Colonic mucosa (tissue), 4 donors: ENCODE data around the gene MYO16. TPM values are rescaled to one million over a fixed set of nuclear protein-coding genes. Genes with fewer than 3 reads are reported as not detected.

ENCODE experiments used
- DNase-seq: peaks from one replicate; pipeline ENCODE4 v3.0.0-alpha.2; 2020
- H3K27ac ChIP-seq: fragments of 200-600 bp; one replicate; pipeline ENCODE4 v1.8.0; 2021
- H3K27me3 ChIP-seq: fragments of 200-600 bp; one replicate; pipeline ENCODE4 v1.8.0; 2021
- H3K36me3 ChIP-seq: fragments of 200-600 bp; one replicate; pipeline ENCODE4 v1.8.0; 2021
- H3K4me1 ChIP-seq: fragments of 200-600 bp; one replicate; pipeline ENCODE4 v1.8.0; 2021; ENCODE audit warnings: mild to moderate bottlenecking
- H3K4me3 ChIP-seq: fragments of 200-600 bp; one replicate; pipeline ENCODE4 v1.8.0; 2021
- H3K9ac ChIP-seq, 2 donors: one replicate each; pipeline ENCODE4 v1.7.0; 2013; ENCODE audit warnings: control low read depth in 2 of 2, low read depth in 2 of 2, low read length in 2 of 2
- H3K9me3 ChIP-seq: fragments of 200-600 bp; one replicate; pipeline ENCODE4 v1.8.0; 2021
- CTCF ChIP-seq: fragments of 200-600 bp; IDR thresholded peaks from one replicate; pipeline ENCODE4 v1.8.0; 2022; ENCODE audit warnings: antibody characterized with exemption, mild to moderate bottlenecking
- intact Hi-C: fragments of 100-400 bp; cut with DNase I; formaldehyde crosslinking; loops from one replicate; pipeline ENCODE4 v1.14.1; 2022
- total RNA-seq, 2 donors: library from RNA; stranded (reverse); fragmentation: NEBNext Ultra II Directional in 1 of 2; extraction: Animal tissue kit (Norgen Biotek cat#: 25700) in 1 of 2; gene quantifications; one replicate each; pipeline ENCODE4 v1.2.1, GENCODE V29; 2021
- donor health status: healthy.
- donor health status: DM: no; HTN: no; CAD: no.
- donor health status: DM: no; HTN: no; CAD: no.

Gene MYO16
- total RNA-seq, 2 donors from 2014 or later: 0.05 TPM; not detected in 1

GRCh38 chr13:108961542-108962125 lies 332.2 kb downstream of the MYO16 start:
- Histone ChIP-seq H3K4me3 (no peak overlapping the region), H3K9ac (no peak overlapping the region), H3K36me3 (no peaks in the 10 kb centered on the region), H3K27me3 (no peaks in the 10 kb centered on the region), H3K27ac (no peak overlapping the region), H3K4me1 (no peaks in the 10 kb centered on the region), H3K9me3 (no peaks in the 10 kb centered on the region)
- intact Hi-C loops: loop anchor here (5.0 to 10.0 kb wide), 3 partner anchors 831 to 1453 kb away; no protein-coding TSS in a partner anchor
- no peak for DNase-seq
- TF ChIP-seq CTCF: peak; percentile 85

DNA sequence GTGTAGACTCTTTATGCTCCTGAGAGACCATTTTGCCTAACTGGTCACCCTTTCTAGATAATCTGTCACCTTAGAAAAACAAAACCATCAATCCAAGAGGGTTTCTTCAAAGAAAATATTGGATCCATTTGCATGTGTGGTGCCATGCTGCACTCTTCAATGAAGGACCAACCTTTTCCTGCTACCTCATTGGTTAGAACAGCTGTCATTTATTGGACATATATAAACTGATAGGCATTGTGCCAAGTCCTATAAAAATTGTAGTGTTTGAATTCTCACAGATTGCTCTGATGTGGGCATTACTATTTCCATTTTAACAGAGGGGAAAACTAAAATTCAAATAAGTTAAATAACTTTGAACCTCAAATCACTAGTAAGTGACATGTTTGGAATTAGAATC lies 333.2 kb downstream of the MYO16 start:
- H3K4me3 ChIP-seq: no peak overlapping the region
- no peaks in the 10 kb centered on the region for H3K27me3 ChIP-seq
- H3K36me3 ChIP-seq: no peaks in the 10 kb centered on the region
- no peaks in the 10 kb centered on the region for H3K9me3 ChIP-seq
- H3K27ac ChIP-seq: no peak overlapping the region
- H3K4me1 ChIP-seq: no peaks in the 10 kb centered on the region
- no peak for TF ChIP-seq CTCF
- intact Hi-C loops: loop anchor here (5.0 to 10.0 kb wide), 3 partner anchors 830 to 1452 kb away; no protein-coding TSS in a partner anchor
- DNase-seq: no peak
- no peak overlapping the region for H3K9ac ChIP-seq

DNA sequence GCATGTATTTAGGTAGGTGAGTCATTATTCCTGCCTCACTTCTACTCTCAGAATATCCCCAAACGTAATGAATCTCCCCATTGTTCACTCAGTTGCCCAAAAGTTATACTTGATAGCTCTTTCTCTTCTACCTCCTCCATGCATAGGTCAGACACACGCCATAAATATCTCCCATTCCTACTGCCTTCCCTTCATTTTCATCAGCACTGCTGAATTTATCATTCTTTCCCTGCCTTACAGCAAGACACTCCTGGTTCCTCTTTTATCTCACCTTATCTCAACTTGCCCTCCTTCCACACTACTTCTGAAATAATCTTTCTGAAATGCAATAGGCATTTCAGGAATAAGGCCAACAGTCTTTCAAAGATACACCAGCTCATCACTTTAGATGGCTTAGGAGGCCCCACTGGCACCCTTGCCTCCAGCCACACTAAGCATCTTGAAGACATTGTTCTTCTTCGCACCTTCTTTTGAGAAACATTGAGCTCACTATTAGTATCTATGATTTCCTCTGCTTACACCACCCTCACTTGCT lies 333.9 kb downstream of the MYO16 start:
- H3K36me3 ChIP-seq: no peaks in the 10 kb centered on the region
- no peaks in the 10 kb centered on the region for H3K4me1 ChIP-seq
- H3K9ac ChIP-seq: no peak overlapping the region
- no peak overlapping the region for H3K27ac ChIP-seq
- TF ChIP-seq CTCF: no peak
- DNase-seq: no peak
- no peaks in the 10 kb centered on the region for H3K9me3 ChIP-seq
- H3K4me3 ChIP-seq: no peak overlapping the region
- intact Hi-C loops: loop anchor here (5.0 to 10.0 kb wide), 3 partner anchors 829 to 1451 kb away; no protein-coding TSS in a partner anchor
- H3K27me3 ChIP-seq: no peaks in the 10 kb centered on the region

DNA sequence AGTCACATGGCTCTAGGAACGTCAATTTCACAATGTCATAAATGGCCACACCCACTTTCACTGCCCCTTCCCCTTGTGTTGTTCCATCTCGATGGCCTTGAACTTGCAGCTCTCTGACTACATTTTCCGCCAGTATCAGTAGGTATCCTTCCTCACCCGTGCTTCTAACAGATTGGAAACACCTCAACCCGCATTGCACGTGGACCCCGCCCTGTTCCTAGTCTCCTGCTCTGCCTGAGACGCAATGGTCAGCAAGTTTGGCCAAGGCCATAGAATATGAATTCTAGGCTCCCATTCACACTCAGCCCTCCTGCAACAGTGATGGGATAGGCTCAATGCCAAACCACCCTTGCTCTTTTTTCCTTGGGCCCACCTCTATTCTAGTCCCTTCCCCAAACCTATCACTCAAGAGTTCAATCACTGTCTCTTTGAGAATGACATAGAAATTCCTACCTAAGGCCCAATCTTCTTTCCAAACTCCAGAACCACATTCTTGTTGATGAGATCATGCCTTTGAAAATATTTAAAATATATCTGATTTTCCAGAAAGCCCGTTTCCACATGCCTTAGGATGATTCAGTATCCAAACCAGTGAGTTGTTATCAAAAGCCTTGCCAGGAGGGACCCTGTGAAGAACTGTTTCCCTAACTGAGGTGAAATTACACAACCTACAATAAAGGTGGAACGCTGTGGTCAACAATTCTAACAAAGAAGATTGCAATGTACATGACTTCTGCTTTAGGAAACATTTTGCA lies 334.6 kb downstream of the MYO16 start:
- Histone ChIP-seq H3K9ac (no peak overlapping the region), H3K27me3 (no peaks in the 10 kb centered on the region), H3K27ac (no peak overlapping the region), H3K4me3 (no peak overlapping the region), H3K36me3 (no peaks in the 10 kb centered on the region), H3K4me1 (no peaks in the 10 kb centered on the region), H3K9me3 (no peaks in the 10 kb centered on the region)
- intact Hi-C loops: loop anchor here (5.0 to 10.0 kb wide), 3 partner anchors 828 to 1451 kb away; no protein-coding TSS in a partner anchor
- DNase-seq: no peak
- no peak for TF ChIP-seq CTCF

GRCh38 chr13:108964606-108965005 lies 335.2 kb downstream of the MYO16 start:
- TF ChIP-seq CTCF: no peak
- H3K4me1 ChIP-seq: no peaks in the 10 kb centered on the region

More at GRCh38 chr13:108964606-108965005, 335.2 kb downstream of the MYO16 start:
- no peak for DNase-seq
- H3K36me3 ChIP-seq: no peaks in the 10 kb centered on the region
- H3K9ac ChIP-seq: no peak overlapping the region
- H3K27me3 ChIP-seq: no peaks in the 10 kb centered on the region
- intact Hi-C loops: loop anchor here (5.0 to 10.0 kb wide), 3 partner anchors 828 to 1450 kb away; no protein-coding TSS in a partner anchor
- no peaks in the 10 kb centered on the region for H3K9me3 ChIP-seq
- H3K27ac ChIP-seq: no peak overlapping the region
- H3K4me3 ChIP-seq: no peak overlapping the region
